SH-SY5Y (cell line): Measurements from ENCODE around the gene MROH8.

Experiments
- GATA2 ChIP-seq: IDR thresholded peaks from 2 replicates; pipeline ENCODE4 v1.6.1; 2011; ENCODE audit warnings: mild to moderate bottlenecking, low read depth, low read length
- GATA3 ChIP-seq: IDR thresholded peaks from 2 replicates; pipeline ENCODE4 v1.6.1; 2011; ENCODE audit warnings: low read depth, mild to moderate bottlenecking, low read length, moderate library complexity

- TF ChIP-seq GATA3: no peak
- TF ChIP-seq GATA2: no peak
These were observed 45.4 kb downstream of the MROH8 start for GRCh38 chr20:37133952-37134351.
